Measurements from ENCODE around the gene CAST. TPM values are rescaled to one million over a fixed set of nuclear protein-coding genes. Genes with fewer than 3 reads are reported as not detected.

The CAST gene
- total and polyA plus RNA-seq, 9 donors = 61.2 to 276 (median 173) TPM

DNA sequence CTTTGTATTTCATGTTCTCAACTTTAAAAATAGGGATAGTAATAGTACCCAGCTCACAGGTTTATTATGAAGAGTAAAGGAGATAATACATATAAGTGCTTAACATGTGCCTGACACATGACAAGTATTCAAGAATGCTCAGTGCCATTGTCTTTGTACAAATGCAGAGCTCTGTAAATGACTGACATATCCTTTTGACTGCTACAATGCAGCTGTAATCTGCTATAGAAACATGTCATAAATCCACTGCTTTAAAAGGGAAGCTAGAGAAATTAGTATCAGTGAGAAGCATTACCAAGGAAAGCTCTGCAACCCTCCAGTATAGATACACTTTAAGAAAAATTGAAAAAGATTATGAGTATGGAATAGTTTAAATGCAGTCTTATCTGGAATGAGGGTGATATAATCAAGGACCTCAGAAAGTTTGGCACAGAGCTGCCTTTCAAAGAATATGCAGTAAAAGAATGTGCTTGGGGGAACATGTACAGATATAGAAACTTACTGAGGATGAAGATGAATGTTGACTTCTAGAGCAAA, 127.7 kb downstream of the CAST start:
- DNase-seq = no peak
- intact Hi-C loops (cut with DNase I) = no loop called here
- Histone ChIP-seq H3K27me3 (no peaks in the 10 kb centered on the region), H3K4me1 (ENCODE audit: insufficient read depth) (no peaks in the 10 kb centered on the region), H3K36me3 (no peaks in the 10 kb centered on the region), H3K27ac (no peak overlapping the region), H3K4me3 (no peak overlapping the region), H3K9me3 (no peaks in the 10 kb centered on the region)
- no peak for TF ChIP-seq EP300 (IDR thresholded peaks at IDR 0.05)
- TF ChIP-seq POLR2A (IDR thresholded peaks at IDR 0.05) = no peak
- no peak for TF ChIP-seq CTCF (IDR thresholded peaks at IDR 0.05)

DNA sequence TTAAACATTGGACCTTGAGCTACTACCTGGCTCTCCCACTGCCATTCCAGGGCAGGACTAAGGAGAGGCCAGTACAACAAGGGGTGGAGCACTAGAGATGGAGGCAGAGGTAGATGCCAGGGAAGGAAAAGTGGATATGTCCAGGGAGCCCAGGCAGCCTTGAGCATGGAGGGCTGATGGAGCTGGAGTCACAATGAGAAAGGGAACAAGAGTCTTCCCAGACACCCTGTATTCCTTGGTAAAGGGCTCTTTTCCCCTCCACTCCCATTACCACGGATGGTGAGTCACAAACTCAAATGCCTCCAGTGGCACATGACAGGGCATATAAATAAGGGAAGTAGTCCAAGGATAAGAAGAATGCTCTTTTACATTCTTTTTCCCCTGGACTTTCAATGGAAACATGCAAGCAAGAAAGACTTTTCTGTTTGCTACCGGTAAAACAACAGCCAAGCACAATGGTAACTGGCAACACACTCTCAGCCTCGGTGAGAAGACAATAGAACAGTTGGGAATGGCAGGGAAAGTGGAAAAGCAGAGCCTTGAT, 128.9 kb downstream of the CAST start:
- Histone ChIP-seq H3K9me3 (no peaks in the 10 kb centered on the region), H3K27me3 (no peaks in the 10 kb centered on the region), H3K4me1 (ENCODE audit: insufficient read depth) (no peaks in the 10 kb centered on the region), H3K27ac (no peak overlapping the region), H3K36me3 (no peaks in the 10 kb centered on the region), H3K4me3 (no peak overlapping the region)
- 74 to 77% (median 76%) methylated on average over 3 of the region's 3 CpGs for WGBS, 3 donors
- intact Hi-C loops (cut with DNase I) = no loop called here
- DNase-seq = no peak
- TF ChIP-seq POLR2A (IDR thresholded peaks at IDR 0.05) (no peak), EP300 (IDR thresholded peaks at IDR 0.05) (no peak), CTCF (IDR thresholded peaks at IDR 0.05) (no peak)

DNA sequence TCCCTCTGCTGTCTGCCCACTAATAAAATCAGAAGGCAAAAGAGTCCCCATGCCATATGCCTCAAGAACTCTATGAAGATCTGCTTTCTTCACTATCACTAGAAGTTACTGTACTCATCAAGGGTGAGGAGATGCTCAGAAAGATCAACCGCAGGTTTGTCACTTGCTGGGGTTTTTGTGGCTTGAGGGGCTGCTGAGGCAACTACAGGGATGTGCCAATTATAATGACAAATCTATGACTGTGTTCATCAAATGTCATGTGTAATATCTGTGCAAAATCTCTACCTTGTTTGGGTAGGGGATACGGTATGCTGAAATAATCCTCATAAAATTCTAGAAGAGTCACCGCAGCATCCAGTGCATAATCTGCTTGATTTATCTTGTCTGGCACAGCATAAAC, 132.6 kb downstream of the CAST start:
- 92 to 97% (median 93%) methylated on average over 3 of the region's 3 CpGs for WGBS, 3 donors
- DNase-seq = no peak
- H3K4me1 ChIP-seq (ENCODE audit: insufficient read depth) = no peaks in the 10 kb centered on the region
- TF ChIP-seq POLR2A (IDR thresholded peaks at IDR 0.05) = no peak
- TF ChIP-seq CTCF (IDR thresholded peaks at IDR 0.05) = no peak
- TF ChIP-seq EP300 (IDR thresholded peaks at IDR 0.05) = no peak
- no peak overlapping the region for H3K27ac ChIP-seq
- H3K27me3 ChIP-seq = no peaks in the 10 kb centered on the region
- H3K4me3 ChIP-seq = no peak overlapping the region
- no peaks in the 10 kb centered on the region for H3K36me3 ChIP-seq
- intact Hi-C loops (cut with DNase I) = no loop called here
- H3K9me3 ChIP-seq = no peaks in the 10 kb centered on the region

- Histone ChIP-seq H3K9me3 (no peaks in the 10 kb centered on the region), H3K27me3 (no peaks in the 10 kb centered on the region), H3K27ac (no peak overlapping the region), H3K4me1 (ENCODE audit: insufficient read depth) (no peaks in the 10 kb centered on the region), H3K36me3 (no peaks in the 10 kb centered on the region), H3K4me3 (no peak overlapping the region)
- intact Hi-C loops (cut with DNase I) = no loop called here
- DNase-seq = no peak
- 90 to 94% (median 91%) methylated on average over 2 of the region's 2 CpGs for WGBS, 3 donors
- no peak for TF ChIP-seq EP300 (IDR thresholded peaks at IDR 0.05)
- no peak for TF ChIP-seq CTCF (IDR thresholded peaks at IDR 0.05)
- TF ChIP-seq POLR2A (IDR thresholded peaks at IDR 0.05) = no peak
These were observed 133.4 kb downstream of the CAST start for GRCh38 chr5:96795626-96796025.
